Ovary (tissue), 3 donors: ENCODE results near the gene REXO4.

Source experiments
- POLR2A ChIP-seq: fragments of 450-650 bp; IDR thresholded peaks from one replicate; pipeline ENCODE4 v1.6.1; 2017; ENCODE audit warnings: antibody characterized with exemption, mild to moderate bottlenecking, moderate library complexity
- TF ChIP-seq, protein P1 (sequence below), 3 donors: fragments of 450-650 bp in 2 of 3; fragments of 200-600 bp in 1 of 3; IDR thresholded peaks; one replicate each; pipeline versions ENCODE4 v1.5.1 to v1.8.0; 2016 to 2022; ENCODE audit warnings: antibody characterized with exemption in 3 of 3, mild to moderate bottlenecking in 1 of 3
- donor health status: DM: no; HTN: no; CAD: no.

DNA sequence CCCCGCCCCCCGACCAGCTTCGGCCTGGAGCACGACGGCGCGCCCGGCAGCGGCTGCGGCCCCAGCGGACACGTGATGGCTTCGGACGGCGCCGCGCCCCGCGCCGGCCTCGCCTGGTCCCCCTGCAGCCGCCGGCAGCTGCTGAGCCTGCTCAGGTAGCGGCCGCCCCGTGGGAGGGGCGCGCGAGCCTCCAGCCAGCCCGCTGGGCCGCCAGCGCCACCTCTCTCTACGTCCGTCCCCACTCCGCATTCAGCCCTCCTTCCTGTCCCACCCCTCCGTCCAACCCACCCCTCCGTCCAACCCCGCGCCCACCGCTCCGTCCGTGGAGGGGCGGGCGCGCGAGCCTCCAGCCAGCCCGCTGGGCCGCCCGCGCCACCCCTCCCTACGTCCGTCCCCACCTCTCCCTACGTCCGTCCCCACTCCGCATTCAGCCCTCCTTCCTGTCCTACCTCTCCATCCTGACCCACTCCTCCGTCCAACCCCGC, 10.8 kb upstream of the REXO4 start:
- TF ChIP-seq, protein P1, sequence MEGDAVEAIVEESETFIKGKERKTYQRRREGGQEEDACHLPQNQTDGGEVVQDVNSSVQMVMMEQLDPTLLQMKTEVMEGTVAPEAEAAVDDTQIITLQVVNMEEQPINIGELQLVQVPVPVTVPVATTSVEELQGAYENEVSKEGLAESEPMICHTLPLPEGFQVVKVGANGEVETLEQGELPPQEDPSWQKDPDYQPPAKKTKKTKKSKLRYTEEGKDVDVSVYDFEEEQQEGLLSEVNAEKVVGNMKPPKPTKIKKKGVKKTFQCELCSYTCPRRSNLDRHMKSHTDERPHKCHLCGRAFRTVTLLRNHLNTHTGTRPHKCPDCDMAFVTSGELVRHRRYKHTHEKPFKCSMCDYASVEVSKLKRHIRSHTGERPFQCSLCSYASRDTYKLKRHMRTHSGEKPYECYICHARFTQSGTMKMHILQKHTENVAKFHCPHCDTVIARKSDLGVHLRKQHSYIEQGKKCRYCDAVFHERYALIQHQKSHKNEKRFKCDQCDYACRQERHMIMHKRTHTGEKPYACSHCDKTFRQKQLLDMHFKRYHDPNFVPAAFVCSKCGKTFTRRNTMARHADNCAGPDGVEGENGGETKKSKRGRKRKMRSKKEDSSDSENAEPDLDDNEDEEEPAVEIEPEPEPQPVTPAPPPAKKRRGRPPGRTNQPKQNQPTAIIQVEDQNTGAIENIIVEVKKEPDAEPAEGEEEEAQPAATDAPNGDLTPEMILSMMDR (IDR thresholded peaks at IDR 0.05), result no peak
- TF ChIP-seq POLR2A, result no peak
